ENCODE data around the gene LTBP1.

- TF ChIP-seq POLR2A (IDR thresholded peaks at IDR 0.05; ENCODE audit: low read depth, low read length) (no peak), TAF1 (IDR thresholded peaks at IDR 0.05; ENCODE audit: borderline replicate concordance, low read depth, low read length) (no peak), POLR2AphosphoS5 (IDR thresholded peaks at IDR 0.05; ENCODE audit: low read depth, low read length) (no peak)
These were observed 231.5 kb downstream of the LTBP1 start for GRCh38 chr2:33178209-33178608.

Measured in GM12892 (cell line).